ENCODE results near the gene ITSN1.
"Not testable (repeated sequence)": the region's sequence is repeated elsewhere in the genome, so short reads cannot be mapped to it uniquely, and the experiment has no call there.

The ITSN1 gene

GRCh38 chr21:33651965-33652680 is 9.8 kb downstream of the ITSN1 start:
- no peak for DNase-seq

- DNase-seq: no peak
Observed at GRCh38 chr21:33654412-33654811, 12.1 kb downstream of the ITSN1 start.

- no peak for DNase-seq
Observed at GRCh38 chr21:33655588-33656221, 13.4 kb downstream of the ITSN1 start.

GRCh38 chr21:33657124-33657820 is 15.0 kb downstream of the ITSN1 start:
- DNase-seq: no peak

- DNase-seq: no peak
Observed at GRCh38 chr21:33658919-33659567, 16.7 kb downstream of the ITSN1 start.

GRCh38 chr21:33659568-33659949 is 17.3 kb downstream of the ITSN1 start:
- no peak for DNase-seq

GRCh38 chr21:33660406-33660805 is 18.1 kb downstream of the ITSN1 start:
- no peak for DNase-seq

- no peak for DNase-seq
Observed at GRCh38 chr21:33661146-33661545, 18.8 kb downstream of the ITSN1 start.

- no peak for DNase-seq
Observed at GRCh38 chr21:33662046-33662445, 19.7 kb downstream of the ITSN1 start.

- no peak for DNase-seq
Observed at GRCh38 chr21:33663241-33663640, 20.9 kb downstream of the ITSN1 start.

- no peak for DNase-seq
Observed at GRCh38 chr21:33664135-33664534, 21.8 kb downstream of the ITSN1 start.

- no peak for DNase-seq
Observed at GRCh38 chr21:33666153-33666552, 23.9 kb downstream of the ITSN1 start.

GRCh38 chr21:33667636-33668035 is 25.3 kb downstream of the ITSN1 start:
- DNase-seq: no peak

GRCh38 chr21:33668180-33668579 is 25.9 kb downstream of the ITSN1 start:
- DNase-seq: no peak

GRCh38 chr21:33668620-33669019 is 26.3 kb downstream of the ITSN1 start:
- no peak for DNase-seq

- no peak for DNase-seq
Observed at GRCh38 chr21:33670076-33670978, 28.0 kb downstream of the ITSN1 start.

- DNase-seq: no peak
Observed at GRCh38 chr21:33673473-33673872, 31.2 kb downstream of the ITSN1 start.

GRCh38 chr21:33674226-33674625 is 31.9 kb downstream of the ITSN1 start:
- DNase-seq: no peak

GRCh38 chr21:33676666-33677065 is 34.4 kb downstream of the ITSN1 start:
- not testable (repeated sequence) for DNase-seq

GRCh38 chr21:33677450-33677849 is 35.1 kb downstream of the ITSN1 start:
- no peak for DNase-seq

GRCh38 chr21:33680870-33681269 is 38.6 kb downstream of the ITSN1 start:
- DNase-seq: no peak

GRCh38 chr21:33682992-33683627 is 40.8 kb downstream of the ITSN1 start:
- no peak for DNase-seq

Data from bone marrow (tissue), 2 donors.